Uterus (tissue), 4 donors: Measurements from ENCODE around the gene MRPL49. TPM values are rescaled to one million over a fixed set of nuclear protein-coding genes. Genes with fewer than 3 reads are reported as not detected.
"Not testable (repeated sequence)": the region's sequence is repeated elsewhere in the genome, so short reads cannot be mapped to it uniquely, and the experiment has no call there.

Source experiments
- DNase-seq, 2 donors: peaks; one replicate each; pipeline ENCODE4 v3.0.0-alpha.2; 2019 to 2020
- H3K27ac ChIP-seq, 2 donors: fragments of 200-600 bp; sonication (generic); 1 replicate in 1 of 2; 2 replicates in 1 of 2; pipeline ENCODE4 v1.5.1; 2016 to 2018
- H3K27me3 ChIP-seq, 2 donors: fragments of 200-600 bp; sonication (generic); one replicate each; pipeline ENCODE4 v1.5.1; 2018 to 2019; ENCODE audit warnings: control low read depth in 1 of 2
- H3K36me3 ChIP-seq, 2 donors: fragments of 200-600 bp; sonication (generic); one replicate each; pipeline ENCODE4 v1.5.1; 2019; ENCODE audit warnings: control low read depth in 1 of 2
- H3K4me1 ChIP-seq, 2 donors: fragments of 200-600 bp; sonication (generic); one replicate each; pipeline ENCODE4 v1.5.1; 2018 to 2019; ENCODE audit warnings: control low read depth in 1 of 2
- H3K4me3 ChIP-seq, 2 donors: fragments of 200-600 bp; sonication (generic); 1 replicate in 1 of 2; 2 replicates in 1 of 2; pipeline ENCODE4 v1.5.1; 2018 to 2019; ENCODE audit warnings: mild to moderate bottlenecking in 1 of 2
- H3K9me3 ChIP-seq, 2 donors: fragments of 200-600 bp; sonication (generic); one replicate each; pipeline ENCODE4 v1.5.1; 2019; ENCODE audit warnings: control low read depth in 1 of 2
- POLR2A ChIP-seq, 2 donors: fragments of 450-650 bp; IDR thresholded peaks; one replicate each; pipeline ENCODE4 v1.6.1; 2016; ENCODE audit warnings: antibody characterized with exemption in 2 of 2, mild to moderate bottlenecking in 1 of 2, moderate library complexity in 1 of 2
- intact Hi-C: fragments of 100-400 bp; cut with DNase I; formaldehyde crosslinking; loops from one replicate; pipeline ENCODE4 v1.15.1; 2023; ENCODE audit warnings: low total_unique reads
- total RNA-seq, 4 donors: library from RNA; depleted of rRNA in 3 of 4; stranded (reverse); fragments of >200 nt in 3 of 4; gene quantifications; one replicate each; pipeline versions ENCODE4 v1.1.0 to v1.2.4, GENCODE V29; 2014 to 2023
- TF ChIP-seq, protein P1 (sequence below), 4 experiments: fragments of 200-600 bp in 2 of 4; fragments of 450-650 bp in 2 of 4; sonication (generic) in 2 of 4; IDR thresholded peaks; one replicate each; pipeline ENCODE4 v1.5.1; 2016 to 2019; ENCODE audit warnings: antibody characterized with exemption in 4 of 4, mild to moderate bottlenecking in 2 of 4, moderate library complexity in 1 of 4
- donor health status: DM: yes; HTN: yes; CAD: no.

The MRPL49 gene
- total RNA-seq, 4 donors from 2014 or later = 27.6 to 69.2 (median 57.8) TPM

DNA sequence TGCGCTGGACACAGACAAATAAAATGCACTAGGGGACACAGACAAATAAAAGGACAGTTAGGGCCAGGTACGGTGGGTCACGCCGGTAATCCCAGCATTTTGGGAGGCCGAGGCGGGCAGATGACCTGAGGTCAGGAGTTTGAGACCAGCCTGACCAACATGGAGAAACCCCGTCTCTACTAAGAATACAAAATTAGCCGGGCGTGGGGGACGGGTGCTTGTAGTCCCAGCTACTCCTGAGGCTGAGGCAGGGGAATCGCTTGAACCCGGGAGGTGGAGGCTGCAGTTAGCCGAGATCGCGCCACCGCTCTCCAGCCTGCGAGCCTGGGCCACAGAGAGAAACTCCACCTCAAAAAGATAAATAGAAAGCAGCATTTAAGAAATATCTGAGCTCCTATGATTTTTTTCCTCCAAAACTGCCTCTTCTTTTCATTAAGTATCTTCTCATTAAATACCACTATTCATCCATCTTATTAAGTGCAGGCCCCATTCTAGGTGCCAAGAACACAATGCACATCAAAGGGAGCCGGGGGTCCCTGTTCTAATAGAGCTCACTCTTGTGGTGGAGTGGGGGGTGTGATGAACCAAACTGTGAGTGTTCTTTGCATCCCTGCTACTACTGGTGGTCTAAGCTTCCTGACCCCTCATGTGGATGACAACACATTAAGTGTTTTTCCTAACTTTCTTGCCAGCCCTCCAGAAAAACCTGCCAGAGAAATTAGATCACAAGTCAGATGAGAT is 3.9 kb upstream of the MRPL49 start:
- Histone ChIP-seq H3K27me3 (no peaks in the 10 kb centered on the region), H3K36me3 (no peaks in the 10 kb centered on the region), H3K4me3 (no peak overlapping the region), H3K9me3 (no peaks in the 10 kb centered on the region), H3K27ac (peak overlapping the region; percentile 65 to 80), H3K4me1 (peaks cover 8 to 19% of the 10 kb centered on the region in 2 donors)
- no peak for DNase-seq
- intact Hi-C loops = no loop called here
- TF ChIP-seq, protein P1, sequence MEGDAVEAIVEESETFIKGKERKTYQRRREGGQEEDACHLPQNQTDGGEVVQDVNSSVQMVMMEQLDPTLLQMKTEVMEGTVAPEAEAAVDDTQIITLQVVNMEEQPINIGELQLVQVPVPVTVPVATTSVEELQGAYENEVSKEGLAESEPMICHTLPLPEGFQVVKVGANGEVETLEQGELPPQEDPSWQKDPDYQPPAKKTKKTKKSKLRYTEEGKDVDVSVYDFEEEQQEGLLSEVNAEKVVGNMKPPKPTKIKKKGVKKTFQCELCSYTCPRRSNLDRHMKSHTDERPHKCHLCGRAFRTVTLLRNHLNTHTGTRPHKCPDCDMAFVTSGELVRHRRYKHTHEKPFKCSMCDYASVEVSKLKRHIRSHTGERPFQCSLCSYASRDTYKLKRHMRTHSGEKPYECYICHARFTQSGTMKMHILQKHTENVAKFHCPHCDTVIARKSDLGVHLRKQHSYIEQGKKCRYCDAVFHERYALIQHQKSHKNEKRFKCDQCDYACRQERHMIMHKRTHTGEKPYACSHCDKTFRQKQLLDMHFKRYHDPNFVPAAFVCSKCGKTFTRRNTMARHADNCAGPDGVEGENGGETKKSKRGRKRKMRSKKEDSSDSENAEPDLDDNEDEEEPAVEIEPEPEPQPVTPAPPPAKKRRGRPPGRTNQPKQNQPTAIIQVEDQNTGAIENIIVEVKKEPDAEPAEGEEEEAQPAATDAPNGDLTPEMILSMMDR (IDR thresholded peaks at IDR 0.05) = peak in 1 of 4 experiments; percentile 7
- TF ChIP-seq POLR2A (IDR thresholded peaks at IDR 0.05) = no peak

DNA sequence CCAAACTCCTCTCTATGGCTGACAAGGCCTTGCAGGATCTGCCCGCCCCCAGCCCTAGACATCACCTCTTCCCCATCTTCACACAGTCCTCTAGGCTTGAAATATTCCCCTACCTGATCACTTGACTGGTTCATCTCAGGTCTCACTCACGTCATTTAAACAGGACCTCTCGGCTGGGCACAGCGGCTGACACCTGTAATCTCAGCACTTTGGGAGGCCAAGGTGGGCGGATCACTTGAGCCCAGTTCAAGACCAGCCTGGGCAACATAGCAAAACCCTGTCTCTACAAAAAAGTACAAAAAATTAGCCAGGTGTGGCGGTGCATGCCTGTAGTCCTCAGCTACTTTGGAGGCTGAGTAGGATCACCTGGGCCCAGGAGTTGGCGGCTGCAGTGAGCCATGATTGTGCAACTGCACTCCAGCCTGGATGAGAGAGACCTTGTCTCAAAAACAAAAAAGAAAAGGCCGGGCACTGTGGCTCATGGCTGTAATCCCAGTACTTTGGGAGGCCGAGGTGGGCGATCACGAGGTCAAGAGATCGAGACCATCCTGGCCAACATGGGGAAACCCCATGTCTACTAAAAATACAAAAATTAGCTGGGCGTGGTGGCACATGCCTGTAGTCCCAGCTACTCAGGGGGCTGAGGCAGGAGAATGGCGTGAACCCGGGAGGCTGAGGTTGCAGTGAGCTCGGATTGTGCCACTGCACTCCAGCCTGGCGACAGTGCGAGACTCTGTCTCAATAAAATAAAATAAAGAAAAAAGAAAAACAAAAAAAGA is 3.0 kb upstream of the MRPL49 start:
- H3K36me3 ChIP-seq, intact Hi-C loops, DNase-seq, H3K27me3 ChIP-seq, H3K4me3 ChIP-seq, H3K9me3 ChIP-seq: not testable (repeated sequence)
- peaks cover 8 to 19% of the 10 kb centered on the region in 2 donors for H3K4me1 ChIP-seq
- H3K27ac ChIP-seq = peak overlapping the region in 1 of 2 donors; percentile 80

DNA sequence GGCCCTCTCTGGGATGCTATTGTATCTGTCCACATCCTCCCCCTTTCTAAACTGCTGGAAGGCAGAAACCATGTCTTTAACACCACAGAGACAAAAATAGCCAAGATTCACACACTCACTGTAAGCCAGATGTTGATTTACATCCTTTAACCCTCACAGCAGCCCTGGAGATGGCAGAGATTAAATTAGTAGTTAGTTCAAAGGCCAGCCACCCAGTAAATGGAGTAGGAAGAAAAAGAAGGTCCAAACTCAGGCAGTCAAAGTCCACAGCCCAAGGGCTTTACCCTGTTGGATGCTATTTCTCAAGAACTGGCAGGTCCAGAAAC is 2.5 kb upstream of the MRPL49 start:
- DNase-seq = no peak
- peaks cover 8 to 19% of the 10 kb centered on the region in 2 donors for H3K4me1 ChIP-seq
- H3K4me3 ChIP-seq = no peak overlapping the region
- no peaks in the 10 kb centered on the region for H3K27me3 ChIP-seq
- no peak for TF ChIP-seq POLR2A (IDR thresholded peaks at IDR 0.05)
- TF ChIP-seq, protein P1 (IDR thresholded peaks at IDR 0.05) = no peak
- no peaks in the 10 kb centered on the region for H3K9me3 ChIP-seq
- intact Hi-C loops = no loop called here
- no peaks in the 10 kb centered on the region for H3K36me3 ChIP-seq
- no peak overlapping the region for H3K27ac ChIP-seq

DNA sequence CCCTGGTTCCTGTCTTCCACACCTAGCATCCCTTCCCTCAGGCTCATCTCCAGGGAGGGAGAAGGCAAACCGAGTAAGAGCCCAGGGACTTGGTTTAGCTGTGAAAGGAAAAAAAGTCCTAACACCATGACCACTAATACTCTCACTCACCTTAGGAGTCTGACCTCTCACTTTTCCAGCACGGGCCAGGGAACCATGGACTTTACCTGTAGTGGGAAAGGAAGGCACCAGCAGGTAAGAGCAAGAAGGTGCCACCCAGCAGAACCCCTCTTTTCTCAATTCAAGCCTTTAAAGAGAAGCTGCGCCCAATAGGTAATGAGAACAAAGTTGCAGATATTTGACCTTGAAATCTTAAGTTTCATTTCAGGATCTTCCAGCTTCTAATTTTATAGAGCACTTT is 1.3 kb upstream of the MRPL49 start:
- no peak for DNase-seq
- H3K9me3 ChIP-seq = no peaks in the 10 kb centered on the region
- TF ChIP-seq POLR2A (IDR thresholded peaks at IDR 0.05) = no peak
- TF ChIP-seq, protein P1 (IDR thresholded peaks at IDR 0.05) = no peak
- no peaks in the 10 kb centered on the region for H3K36me3 ChIP-seq
- no peaks in the 10 kb centered on the region for H3K27me3 ChIP-seq
- H3K4me1 ChIP-seq = peaks cover 8 to 15% of the 10 kb centered on the region in 2 donors
- H3K27ac ChIP-seq = peak overlapping the region in 1 of 2 donors; percentile 92
- H3K4me3 ChIP-seq = peak overlapping the region in 1 of 2 donors; percentile 79
- intact Hi-C loops = no loop called here

DNA sequence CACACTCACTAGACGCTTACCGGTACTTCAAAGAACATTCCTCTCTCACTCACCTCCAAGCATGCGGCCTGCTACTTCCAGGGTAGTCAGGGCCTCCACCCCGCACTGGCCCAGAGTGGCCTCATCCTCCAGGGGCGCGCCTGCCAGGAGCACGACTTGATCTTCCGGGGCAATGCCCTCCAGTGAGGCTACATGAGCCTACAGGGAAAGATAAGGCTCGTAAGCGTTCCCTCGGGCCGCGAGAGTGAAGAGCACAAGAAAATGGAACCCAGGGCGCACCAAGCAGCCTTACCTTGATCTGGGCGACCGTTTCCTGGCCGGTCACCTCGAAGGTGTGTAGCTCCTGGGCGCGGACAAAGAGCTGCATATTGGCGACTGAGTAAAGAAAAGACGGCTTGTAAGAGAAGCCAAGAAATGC is 665 bp upstream of the MRPL49 start:
- Histone ChIP-seq H3K4me3 (peak overlapping the region; percentile 79 to 95), H3K9me3 (no peaks in the 10 kb centered on the region), H3K27ac (peak overlapping the region; percentile 85 to 92), H3K4me1 (peaks cover 8 to 13% of the 10 kb centered on the region in 2 donors), H3K27me3 (no peaks in the 10 kb centered on the region), H3K36me3 (no peaks in the 10 kb centered on the region)
- TF ChIP-seq, protein P1 (IDR thresholded peaks at IDR 0.05) = no peak
- no peak for TF ChIP-seq POLR2A (IDR thresholded peaks at IDR 0.05)
- intact Hi-C loops = no loop called here
- DNase-seq = peak in 1 of 2 donors; percentile 25
